A549 (cell line): ENCODE data around the gene PRKG1. TPM values are rescaled to one million over a fixed set of nuclear protein-coding genes. Genes with fewer than 3 reads are reported as not detected.

Source experiments
- ATAC-seq, 2 experiments: fragments of 200-7000 bp in 1 of 2; fragments of >200 bp in 1 of 2; cut with Nextera tagmentation in 1 of 2; cut with Tn5 transposase in 1 of 2; 3 replicates each; pipeline versions ENCODE4 v1.8.0 to v1.9.1; 2018 to 2020; ENCODE audit warnings: mild to moderate bottlenecking in 1 of 2, moderate library complexity in 1 of 2
- CTCF ChIA-PET: fragments of 300-600 bp; sonication (Branson Sonifier 250); formaldehyde crosslinking; extraction: SDS; loops from one replicate; lab custom pipeline; 2021; ENCODE audit warnings: antibody characterized with exemption, inconsistent platforms; lab: Yijun Ruan, JAX
- POLR2A ChIA-PET: fragments of 350-600 bp; formaldehyde crosslinking; extraction: SDS; loops from one replicate; lab custom pipeline; 2021; ENCODE audit warnings: antibody characterized with exemption, inconsistent platforms; lab: Yijun Ruan, JAX
- DNase-seq, 2 experiments: peaks; one replicate each; pipeline versions ENCODE4 v3.0.0 to v3.0.0-alpha.2; 2011 to 2016; ENCODE audit warnings: low read depth in 1 of 2, low spot score in 1 of 2
- FAIRE-seq: peaks from 2 replicates; lab custom pipeline; 2011; peaks lifted over from hg19 to GRCh38; lab: Jason Lieb, UNC
- H3K27ac ChIP-seq, 2 experiments: fragments of >200 bp; sonication (Bioruptor Twin); formaldehyde crosslinking; 3 replicates each; pipeline ENCODE4 v1.5.1; 2016 to 2017
- H3K4me1 ChIP-seq: fragments of >200 bp; sonication (Bioruptor Twin); formaldehyde crosslinking; 3 replicates; pipeline ENCODE4 v1.6.1; 2016
- H3K4me2 ChIP-seq: fragments of >200 bp; sonication (Bioruptor Twin); formaldehyde crosslinking; 3 replicates; pipeline ENCODE4 v1.6.1; 2016
- H3K4me3 ChIP-seq: fragments of >200 bp; sonication (Bioruptor Twin); formaldehyde crosslinking; 3 replicates; pipeline ENCODE4 v1.5.1; 2016
- H3K9me3 ChIP-seq: fragments of >200 bp; sonication (Bioruptor Twin); formaldehyde crosslinking; 3 replicates; pipeline ENCODE4 v1.6.1; 2016
- CHD2 ChIP-seq: fragments of 150-350 bp; IDR thresholded peaks from 2 replicates; pipeline ENCODE4 v1.6.1; 2014; ENCODE audit warnings: low read length; ENCODE audit not compliant: partially characterized antibody
- EHF ChIP-seq: fragments of 250-450 bp; sonication (Bioruptor Pico); IDR thresholded peaks from 2 replicates; pipeline ENCODE4 v1.5.0; 2020; ENCODE audit warnings: mild to moderate bottlenecking
- EP300 ChIP-seq, 2 experiments: fragments of >200 bp; sonication (Bioruptor Twin); formaldehyde crosslinking; IDR thresholded peaks; 2 replicates in 1 of 2; 3 replicates in 1 of 2; pipeline ENCODE4 v1.6.1; 2016 to 2017
- ESRRA ChIP-seq: fragments of 150-350 bp; IDR thresholded peaks from 2 replicates; pipeline ENCODE4 v1.6.1; 2014; ENCODE audit warnings: mild to moderate bottlenecking, low read length, borderline replicate concordance
- FOSL2 ChIP-seq, 2 experiments: fragments of 450-650 bp in 1 of 2; fragments of >200 bp in 1 of 2; sonication (Bioruptor Twin) in 1 of 2; formaldehyde crosslinking; IDR thresholded peaks; 2 replicates each; pipeline versions ENCODE4 v1.5.0 to v1.6.1; 2016 to 2020; ENCODE audit warnings: mild to moderate bottlenecking in 1 of 2, moderate library complexity in 1 of 2
- FOXS1 ChIP-seq: fragments of 250-450 bp; sonication (Bioruptor Pico); IDR thresholded peaks from 2 replicates; pipeline ENCODE4 v1.5.0; 2020; ENCODE audit warnings: mild to moderate bottlenecking, moderate library complexity
- KDM5A ChIP-seq: fragments of 200-600 bp; sonication (generic); IDR thresholded peaks from 2 replicates; pipeline ENCODE4 v1.6.1; 2016; ENCODE audit warnings: antibody characterized with exemption, mild to moderate bottlenecking
- MAZ ChIP-seq: fragments of 150-350 bp; IDR thresholded peaks from 2 replicates; pipeline ENCODE4 v1.6.1; 2014; ENCODE audit warnings: antibody characterized with exemption, low read depth, low read length, borderline replicate concordance
- NR3C1 ChIP-seq: fragments of >200 bp; sonication (Bioruptor Twin); formaldehyde crosslinking; IDR thresholded peaks from 3 replicates; pipeline ENCODE4 v1.6.1; 2017
- POLR2A ChIP-seq: IDR thresholded peaks from 2 replicates; pipeline ENCODE4 v1.6.1; 2012; ENCODE audit warnings: mild to moderate bottlenecking, low read length
- POLR2AphosphoS2 ChIP-seq: conservative IDR thresholded peaks from 2 replicates; pipeline ENCODE4 v1.6.1; 2012; ENCODE audit warnings: low read length, improper control_type of control experiment, inconsistent platforms
- RAD21 ChIP-seq, 2 experiments: fragments of >200 bp in 1 of 2; sonication (Bioruptor Twin) in 1 of 2; formaldehyde crosslinking in 1 of 2; IDR thresholded peaks in 1 of 2; conservative IDR thresholded peaks in 1 of 2; 2 replicates in 1 of 2; 3 replicates in 1 of 2; pipeline ENCODE4 v1.6.1; 2012 to 2018; ENCODE audit warnings: inconsistent platforms in 1 of 2
- RCOR1 ChIP-seq: fragments of 150-350 bp; IDR thresholded peaks from 2 replicates; pipeline ENCODE4 v1.6.1; 2014; ENCODE audit warnings: antibody characterized with exemption, low read length, low read depth
- RFX5 ChIP-seq: fragments of 450-650 bp; IDR thresholded peaks from 2 replicates; pipeline ENCODE4 v1.7.1; 2014; ENCODE audit warnings: antibody characterized with exemption, mild to moderate bottlenecking, moderate library complexity
- SREBF2 ChIP-seq: fragments of 450-650 bp; IDR thresholded peaks from 2 replicates; pipeline ENCODE4 v1.6.1; 2014; ENCODE audit warnings: mild to moderate bottlenecking, moderate library complexity
- TFCP2L1 ChIP-seq: fragments of 250-450 bp; sonication (Bioruptor Pico); IDR thresholded peaks from 2 replicates; pipeline ENCODE4 v1.5.0; 2021; ENCODE audit warnings: mild to moderate bottlenecking
- TP53 ChIP-seq: fragments of 250-450 bp; sonication (Bioruptor Pico); IDR thresholded peaks from 2 replicates; pipeline ENCODE4 v1.5.0; 2021; ENCODE audit warnings: mild to moderate bottlenecking, moderate library complexity
- ZFP36 ChIP-seq: fragments of 450-650 bp; IDR thresholded peaks from 2 replicates; pipeline ENCODE4 v1.6.1; 2014; ENCODE audit warnings: borderline replicate concordance; ENCODE audit not compliant: partially characterized antibody
- WGBS: methylation state at CpG from one replicate; pipeline ENCODE4 v1.1.6; 2017; ENCODE audit errors: missing lambda C conversion rate; 5-methylcytosine and 5-hydroxymethylcytosine counted together
- polyA plus RNA-seq, 4 experiments: library from polyadenylated mRNA; depleted of rRNA in 3 of 4; stranded (reverse); fragments of >200 nt; fragmentation: RNase III in 1 of 4; extraction: RNeasy Plus Mini Kit Qiagen cat#74134 plus additional on column Dnase treatment in 1 of 4; gene quantifications; 2 replicates in 3 of 4; 3 replicates in 1 of 4; pipeline ENCODE4 v1.2.3, GENCODE V29; 2011 to 2017
- TF ChIP-seq, protein P1 (sequence below): IDR thresholded peaks from 2 replicates; pipeline ENCODE4 v1.6.1; 2012
- TF ChIP-seq, protein P2 (sequence below): fragments of 450-650 bp; IDR thresholded peaks from 2 replicates; pipeline ENCODE4 v1.6.1; 2014; ENCODE audit warnings: antibody characterized with exemption
- TF ChIP-seq, protein P3 (sequence below): fragments of >200 bp; sonication (Bioruptor Twin); formaldehyde crosslinking; IDR thresholded peaks from 2 replicates; pipeline ENCODE4 v1.6.1; 2016
- TF ChIP-seq, protein P4 (sequence below): fragments of >200 bp; sonication (Bioruptor Twin); formaldehyde crosslinking; IDR thresholded peaks from 3 replicates; pipeline ENCODE4 v1.5.1; 2016
- TF ChIP-seq, protein P5 (sequence below): fragments of 200-600 bp; sonication (generic); IDR thresholded peaks from 2 replicates; pipeline ENCODE4 v1.6.1; 2016; ENCODE audit warnings: antibody characterized with exemption, mild to moderate bottlenecking, moderate library complexity
- TF ChIP-seq, protein P6 (sequence below): fragments of 250-450 bp; sonication (Bioruptor Pico); IDR thresholded peaks from 2 replicates; pipeline ENCODE4 v1.5.0; 2021; ENCODE audit warnings: mild to moderate bottlenecking, moderate library complexity, borderline replicate concordance

PRKG1 gene
- polyA plus RNA-seq, 2 of the 4 experiments (the other 2 are of a cell fraction), result not detected

DNA sequence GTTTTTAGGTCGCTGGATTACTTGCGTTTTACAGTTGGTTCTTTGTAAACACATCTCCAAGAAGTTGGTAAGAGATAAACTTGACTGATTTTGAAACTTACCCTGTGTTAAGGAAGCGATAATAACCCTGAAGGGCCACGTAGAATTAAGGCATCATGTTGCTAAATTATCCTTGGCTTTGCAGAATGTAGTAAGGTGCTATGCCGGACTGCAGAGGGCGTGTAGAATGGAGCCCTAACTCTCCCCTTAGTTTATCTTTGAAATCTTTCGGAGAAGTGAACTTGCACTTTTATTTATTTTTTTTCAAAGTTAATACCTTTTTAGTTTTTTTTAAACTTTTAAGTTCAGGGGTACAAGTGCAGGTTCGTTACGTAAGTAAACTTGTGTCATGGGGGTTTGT is 1031.0 kb downstream of the PRKG1 start:
- POLR2A ChIA-PET, result no interaction called here
- WGBS, result 57% methylated on average over 9 of the region's 9 CpGs
- Histone ChIP-seq H3K4me3 (no peak overlapping the region), H3K27ac (no peak overlapping the region)
- FAIRE-seq (no peak), ATAC-seq (no peak)
- CTCF ChIA-PET, result no interaction called here
- TF ChIP-seq FOXS1 (no peak), ZFP36 (no peak), RCOR1 (no peak), NR3C1 (no peak), SREBF2 (no peak), RFX5 (no peak), TFCP2L1 (CRISPR knock-in tag) (no peak), POLR2AphosphoS2 (no peak), EP300 (IDR thresholded peaks at IDR 0.05) (no peak), ESRRA (no peak), POLR2A (no peak), MAZ (no peak), FOSL2 (IDR thresholded peaks at IDR 0.05) (no peak), FOSL2 (CRISPR knock-in tag; IDR thresholded peaks at IDR 0.05) (no peak), TP53 (no peak), KDM5A (no peak)
- TF ChIP-seq, protein P1, sequence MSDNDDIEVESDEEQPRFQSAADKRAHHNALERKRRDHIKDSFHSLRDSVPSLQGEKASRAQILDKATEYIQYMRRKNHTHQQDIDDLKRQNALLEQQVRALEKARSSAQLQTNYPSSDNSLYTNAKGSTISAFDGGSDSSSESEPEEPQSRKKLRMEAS, result no peak
- TF ChIP-seq, protein P2, sequence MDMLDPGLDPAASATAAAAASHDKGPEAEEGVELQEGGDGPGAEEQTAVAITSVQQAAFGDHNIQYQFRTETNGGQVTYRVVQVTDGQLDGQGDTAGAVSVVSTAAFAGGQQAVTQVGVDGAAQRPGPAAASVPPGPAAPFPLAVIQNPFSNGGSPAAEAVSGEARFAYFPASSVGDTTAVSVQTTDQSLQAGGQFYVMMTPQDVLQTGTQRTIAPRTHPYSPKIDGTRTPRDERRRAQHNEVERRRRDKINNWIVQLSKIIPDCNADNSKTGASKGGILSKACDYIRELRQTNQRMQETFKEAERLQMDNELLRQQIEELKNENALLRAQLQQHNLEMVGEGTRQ, result no peak
- TF ChIP-seq, protein P3, sequence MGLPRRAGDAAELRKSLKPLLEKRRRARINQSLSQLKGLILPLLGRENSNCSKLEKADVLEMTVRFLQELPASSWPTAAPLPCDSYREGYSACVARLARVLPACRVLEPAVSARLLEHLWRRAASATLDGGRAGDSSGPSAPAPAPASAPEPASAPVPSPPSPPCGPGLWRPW, result no peak
- TF ChIP-seq, protein P4, sequence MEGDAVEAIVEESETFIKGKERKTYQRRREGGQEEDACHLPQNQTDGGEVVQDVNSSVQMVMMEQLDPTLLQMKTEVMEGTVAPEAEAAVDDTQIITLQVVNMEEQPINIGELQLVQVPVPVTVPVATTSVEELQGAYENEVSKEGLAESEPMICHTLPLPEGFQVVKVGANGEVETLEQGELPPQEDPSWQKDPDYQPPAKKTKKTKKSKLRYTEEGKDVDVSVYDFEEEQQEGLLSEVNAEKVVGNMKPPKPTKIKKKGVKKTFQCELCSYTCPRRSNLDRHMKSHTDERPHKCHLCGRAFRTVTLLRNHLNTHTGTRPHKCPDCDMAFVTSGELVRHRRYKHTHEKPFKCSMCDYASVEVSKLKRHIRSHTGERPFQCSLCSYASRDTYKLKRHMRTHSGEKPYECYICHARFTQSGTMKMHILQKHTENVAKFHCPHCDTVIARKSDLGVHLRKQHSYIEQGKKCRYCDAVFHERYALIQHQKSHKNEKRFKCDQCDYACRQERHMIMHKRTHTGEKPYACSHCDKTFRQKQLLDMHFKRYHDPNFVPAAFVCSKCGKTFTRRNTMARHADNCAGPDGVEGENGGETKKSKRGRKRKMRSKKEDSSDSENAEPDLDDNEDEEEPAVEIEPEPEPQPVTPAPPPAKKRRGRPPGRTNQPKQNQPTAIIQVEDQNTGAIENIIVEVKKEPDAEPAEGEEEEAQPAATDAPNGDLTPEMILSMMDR, result no peak
- TF ChIP-seq, protein P5, sequence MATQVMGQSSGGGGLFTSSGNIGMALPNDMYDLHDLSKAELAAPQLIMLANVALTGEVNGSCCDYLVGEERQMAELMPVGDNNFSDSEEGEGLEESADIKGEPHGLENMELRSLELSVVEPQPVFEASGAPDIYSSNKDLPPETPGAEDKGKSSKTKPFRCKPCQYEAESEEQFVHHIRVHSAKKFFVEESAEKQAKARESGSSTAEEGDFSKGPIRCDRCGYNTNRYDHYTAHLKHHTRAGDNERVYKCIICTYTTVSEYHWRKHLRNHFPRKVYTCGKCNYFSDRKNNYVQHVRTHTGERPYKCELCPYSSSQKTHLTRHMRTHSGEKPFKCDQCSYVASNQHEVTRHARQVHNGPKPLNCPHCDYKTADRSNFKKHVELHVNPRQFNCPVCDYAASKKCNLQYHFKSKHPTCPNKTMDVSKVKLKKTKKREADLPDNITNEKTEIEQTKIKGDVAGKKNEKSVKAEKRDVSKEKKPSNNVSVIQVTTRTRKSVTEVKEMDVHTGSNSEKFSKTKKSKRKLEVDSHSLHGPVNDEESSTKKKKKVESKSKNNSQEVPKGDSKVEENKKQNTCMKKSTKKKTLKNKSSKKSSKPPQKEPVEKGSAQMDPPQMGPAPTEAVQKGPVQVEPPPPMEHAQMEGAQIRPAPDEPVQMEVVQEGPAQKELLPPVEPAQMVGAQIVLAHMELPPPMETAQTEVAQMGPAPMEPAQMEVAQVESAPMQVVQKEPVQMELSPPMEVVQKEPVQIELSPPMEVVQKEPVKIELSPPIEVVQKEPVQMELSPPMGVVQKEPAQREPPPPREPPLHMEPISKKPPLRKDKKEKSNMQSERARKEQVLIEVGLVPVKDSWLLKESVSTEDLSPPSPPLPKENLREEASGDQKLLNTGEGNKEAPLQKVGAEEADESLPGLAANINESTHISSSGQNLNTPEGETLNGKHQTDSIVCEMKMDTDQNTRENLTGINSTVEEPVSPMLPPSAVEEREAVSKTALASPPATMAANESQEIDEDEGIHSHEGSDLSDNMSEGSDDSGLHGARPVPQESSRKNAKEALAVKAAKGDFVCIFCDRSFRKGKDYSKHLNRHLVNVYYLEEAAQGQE, result no peak
- TF ChIP-seq, all 56 proteins: peak for 0
- DNase-seq, result no peak
- Histone ChIP-seq H3K9me3 (no peaks in the 10 kb centered on the region), H3K4me1 (no peaks in the 10 kb centered on the region), H3K4me2 (no peak overlapping the region)

DNA sequence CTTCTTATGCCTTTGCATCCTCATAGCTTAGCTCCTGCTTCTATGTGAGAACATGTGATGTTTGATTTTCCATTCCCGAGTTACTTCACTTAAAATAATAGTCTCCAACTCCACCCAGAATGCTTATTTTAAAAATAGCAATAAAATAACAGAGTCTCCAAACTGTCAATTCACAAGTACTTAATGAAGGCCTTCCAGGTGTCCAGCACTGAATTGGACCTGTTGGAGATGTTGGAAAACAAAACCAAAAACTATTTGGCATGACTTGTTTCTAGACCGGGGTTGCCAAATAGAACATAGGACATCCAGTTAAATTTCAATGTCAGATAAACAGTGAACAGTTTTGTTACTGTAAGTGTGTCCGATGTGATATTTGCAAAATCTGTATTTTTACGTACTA is 1031.7 kb downstream of the PRKG1 start:
- no peaks in the 10 kb centered on the region for H3K4me1 ChIP-seq
- no peak overlapping the region for H3K27ac ChIP-seq
- H3K4me3 ChIP-seq, result no peak overlapping the region
- CTCF ChIA-PET, result no interaction called here
- no peak for TF ChIP-seq TP53
- TF ChIP-seq CHD2, result no peak
- TF ChIP-seq RAD21 (conservative IDR thresholded peaks at IDR 0.05 in 1 of 2, IDR thresholded peaks at IDR 0.05 in 1 of 2), result no peak
- TF ChIP-seq, protein P1, result no peak
- TF ChIP-seq, protein P6, sequence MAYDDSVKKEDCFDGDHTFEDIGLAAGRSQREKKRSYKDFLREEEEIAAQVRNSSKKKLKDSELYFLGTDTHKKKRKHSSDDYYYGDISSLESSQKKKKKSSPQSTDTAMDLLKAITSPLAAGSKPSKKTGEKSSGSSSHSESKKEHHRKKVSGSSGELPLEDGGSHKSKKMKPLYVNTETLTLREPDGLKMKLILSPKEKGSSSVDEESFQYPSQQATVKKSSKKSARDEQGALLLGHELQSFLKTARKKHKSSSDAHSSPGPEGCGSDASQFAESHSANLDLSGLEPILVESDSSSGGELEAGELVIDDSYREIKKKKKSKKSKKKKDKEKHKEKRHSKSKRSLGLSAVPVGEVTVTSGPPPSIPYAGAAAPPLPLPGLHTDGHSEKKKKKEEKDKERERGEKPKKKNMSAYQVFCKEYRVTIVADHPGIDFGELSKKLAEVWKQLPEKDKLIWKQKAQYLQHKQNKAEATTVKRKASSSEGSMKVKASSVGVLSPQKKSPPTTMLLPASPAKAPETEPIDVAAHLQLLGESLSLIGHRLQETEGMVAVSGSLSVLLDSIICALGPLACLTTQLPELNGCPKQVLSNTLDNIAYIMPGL (CRISPR knock-in tag), result no peak
- no peak for TF ChIP-seq TFCP2L1 (CRISPR knock-in tag)
- no peak for TF ChIP-seq EHF (CRISPR knock-in tag)
- no peaks in the 10 kb centered on the region for H3K9me3 ChIP-seq
- 72% methylated on average over 4 of the region's 4 CpGs for WGBS
- POLR2A ChIA-PET, result no interaction called here
- DNase-seq (no peak), FAIRE-seq (no peak), ATAC-seq (no peak)
- H3K4me2 ChIP-seq, result no peak overlapping the region
